Suprapubic skin (tissue), 4 donors: ENCODE results near the gene PLXNB2.

ENCODE experiments used
- CTCF ChIP-seq, 2 donors: fragments of 200-600 bp in 1 of 2; fragments of 450-650 bp in 1 of 2; sonication (generic) in 1 of 2; IDR thresholded peaks; one replicate each; pipeline ENCODE4 v1.5.1; 2016 to 2019; ENCODE audit warnings: antibody characterized with exemption in 2 of 2, mild to moderate bottlenecking in 1 of 2, moderate library complexity in 1 of 2
- EP300 ChIP-seq: sonication (generic); formaldehyde crosslinking; IDR thresholded peaks from one replicate; pipeline ENCODE4 v1.6.1; 2017; ENCODE audit warnings: antibody characterized with exemption
- POLR2A ChIP-seq, 2 donors: fragments of 450-650 bp; IDR thresholded peaks; one replicate each; pipeline ENCODE4 v1.6.1; 2017; ENCODE audit warnings: antibody characterized with exemption in 2 of 2, mild to moderate bottlenecking in 2 of 2, moderate library complexity in 2 of 2
- POLR2AphosphoS5 ChIP-seq, 3 donors: sonication (generic); formaldehyde crosslinking; IDR thresholded peaks; one replicate each; pipeline ENCODE4 v1.6.1; 2017; ENCODE audit warnings: antibody characterized with exemption in 3 of 3

- TF ChIP-seq CTCF (IDR thresholded peaks at IDR 0.05), result no peak
- TF ChIP-seq POLR2AphosphoS5 (IDR thresholded peaks at IDR 0.05), result no peak
- no peak for TF ChIP-seq POLR2A (IDR thresholded peaks at IDR 0.05)
- no peak for TF ChIP-seq EP300
Measured at GRCh38 chr22:50308597-50308935, 1.1 kb upstream of the PLXNB2 start.
